Adrenal gland (tissue), 12 donors: Measurements from ENCODE around the gene EDAR. TPM values are rescaled to one million over a fixed set of nuclear protein-coding genes. Genes with fewer than 3 reads are reported as not detected.

Experiments used
- DNase-seq, 7 donors: peaks; one replicate each; pipeline ENCODE4 v3.0.0-alpha.2; 2019 to 2020
- H3K27ac ChIP-seq, 5 donors: fragments of 200-600 bp; sonication (generic) in 4 of 5; 1 replicate in 3 of 5; 2 replicates in 2 of 5; pipeline versions ENCODE4 v1.5.1 to v1.8.0; 2016 to 2020; ENCODE audit warnings: mild to moderate bottlenecking in 1 of 5
- H3K27me3 ChIP-seq: fragments of 200-600 bp; 2 replicates; pipeline ENCODE4 v1.8.0; 2021
- H3K36me3 ChIP-seq, 2 donors: fragments of 200-600 bp; replicated peaks in 1 of 2; 1 replicate in 1 of 2; 2 replicates in 1 of 2; pipeline versions ENCODE4 v1.5.1 to v1.8.0; 2018 to 2022
- H3K4me1 ChIP-seq, 2 donors: fragments of 200-600 bp; replicated peaks in 1 of 2; 1 replicate in 1 of 2; 2 replicates in 1 of 2; pipeline versions ENCODE4 v1.5.1 to v1.8.0; 2018 to 2021
- H3K4me3 ChIP-seq, 4 donors: fragments of 200-600 bp; sonication (generic) in 3 of 4; one replicate each; pipeline ENCODE4 v1.5.1; 2016 to 2018
- H3K9me3 ChIP-seq, 3 donors: fragments of 200-600 bp; sonication (generic) in 1 of 3; replicated peaks in 1 of 3; 1 replicate in 2 of 3; 2 replicates in 1 of 3; pipeline versions ENCODE4 v1.5.1 to v1.8.0; 2016 to 2021
- POLR2A ChIP-seq, 2 donors: fragments of 450-650 bp; IDR thresholded peaks; one replicate each; pipeline ENCODE4 v1.6.1; 2017; ENCODE audit warnings: antibody characterized with exemption in 2 of 2, mild to moderate bottlenecking in 2 of 2, moderate library complexity in 1 of 2
- WGBS, 4 donors: extraction: QIAGEN DNeasy Blood & Tissue Kit in 2 of 4; methylation state at CpG; one replicate each; pipeline versions ENCODE4 v1.1.5 to v1.1.7; 2013 to 2017; 5-methylcytosine and 5-hydroxymethylcytosine counted together
- intact Hi-C, 2 donors: fragments of 100-400 bp; cut with DNase I; formaldehyde crosslinking; loops; one replicate each; pipeline versions ENCODE4 v1.14.1 to v1.15.0; 2022 to 2023
- polyA plus RNA-seq, 3 donors: library from polyadenylated mRNA; stranded (reverse); fragments of 200-250 nt in 2 of 3; fragments of 350-450 nt in 1 of 3; fragmentation: Illumina TruSeq in 1 of 3; extraction: RNeasy Lipid Tissue Mini Kit (QIAGEN cat#74804) in 1 of 3; gene quantifications; one replicate each; pipeline ENCODE4 v1.2.3, GENCODE V29; 2013 to 2014
- total RNA-seq, 9 donors: library from RNA; depleted of rRNA in 4 of 9; stranded (reverse); fragments of >200 nt in 4 of 9; fragments of 120-200 nt in 1 of 9; fragmentation: NEBNext Ultra II Directional in 1 of 9; extraction: Animal tissue kit (Norgen Biotek cat#: 25700) in 1 of 9; gene quantifications; one replicate each; pipeline versions ENCODE4 v1.1.0 to v1.2.4, GENCODE V29; 2013 to 2023
- TF ChIP-seq, protein P1 (sequence below), 6 experiments: fragments of 450-650 bp in 4 of 6; fragments of 200-600 bp in 2 of 6; sonication (generic) in 1 of 6; IDR thresholded peaks; 1 replicate in 5 of 6; 2 replicates in 1 of 6; pipeline versions ENCODE4 v1.5.1 to v1.8.0; 2016 to 2021; ENCODE audit warnings: antibody characterized with exemption in 6 of 6, mild to moderate bottlenecking in 2 of 6, moderate library complexity in 1 of 6
- donor health status: healthy with polysubstance abuse.
- donor health status: Bipolar disorder and iron deficiency.
- donor health status: DM: yes; HTN: yes; CAD: no.
- donor health status: DM: no; HTN: no; CAD: no.
- donor health status: DM: no; HTN: no; CAD: no.
- donor health status: DM: yes; HTN: yes; CAD: no.

The EDAR gene
- total and polyA plus RNA-seq, 12 donors: not detected

DNA sequence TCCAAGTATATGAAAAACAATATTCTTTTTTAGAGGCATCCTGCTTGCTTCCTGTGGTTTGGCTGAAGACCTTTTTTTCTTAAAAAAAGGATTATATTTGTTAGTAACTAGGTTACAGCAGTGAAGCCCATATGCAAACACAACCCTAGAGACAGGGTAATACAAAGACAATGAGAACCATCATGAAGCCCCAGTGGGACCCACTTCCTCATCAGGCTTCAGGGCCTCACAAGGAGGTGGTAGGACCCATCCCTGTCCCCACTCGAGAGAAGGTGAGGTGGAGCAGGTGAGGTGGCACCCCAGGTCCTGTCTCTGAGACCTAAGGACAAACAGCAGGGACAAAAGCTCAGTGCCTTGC, 80.3 kb downstream of the EDAR start:
- H3K27me3 ChIP-seq: no peaks in the 10 kb centered on the region
- no peak overlapping the region for H3K27ac ChIP-seq
- no peaks in the 10 kb centered on the region for H3K9me3 ChIP-seq
- H3K4me1 ChIP-seq: no peaks in the 10 kb centered on the region
- WGBS, 4 donors: 63 to 86% (median 78%) methylated on average over 1 of the region's 1 CpG
- intact Hi-C loops: no loop called here
- no peak overlapping the region for H3K4me3 ChIP-seq
- H3K36me3 ChIP-seq: no peaks in the 10 kb centered on the region
- peak in 1 of 7 donors; percentile 4 for DNase-seq
- TF ChIP-seq, protein P1, sequence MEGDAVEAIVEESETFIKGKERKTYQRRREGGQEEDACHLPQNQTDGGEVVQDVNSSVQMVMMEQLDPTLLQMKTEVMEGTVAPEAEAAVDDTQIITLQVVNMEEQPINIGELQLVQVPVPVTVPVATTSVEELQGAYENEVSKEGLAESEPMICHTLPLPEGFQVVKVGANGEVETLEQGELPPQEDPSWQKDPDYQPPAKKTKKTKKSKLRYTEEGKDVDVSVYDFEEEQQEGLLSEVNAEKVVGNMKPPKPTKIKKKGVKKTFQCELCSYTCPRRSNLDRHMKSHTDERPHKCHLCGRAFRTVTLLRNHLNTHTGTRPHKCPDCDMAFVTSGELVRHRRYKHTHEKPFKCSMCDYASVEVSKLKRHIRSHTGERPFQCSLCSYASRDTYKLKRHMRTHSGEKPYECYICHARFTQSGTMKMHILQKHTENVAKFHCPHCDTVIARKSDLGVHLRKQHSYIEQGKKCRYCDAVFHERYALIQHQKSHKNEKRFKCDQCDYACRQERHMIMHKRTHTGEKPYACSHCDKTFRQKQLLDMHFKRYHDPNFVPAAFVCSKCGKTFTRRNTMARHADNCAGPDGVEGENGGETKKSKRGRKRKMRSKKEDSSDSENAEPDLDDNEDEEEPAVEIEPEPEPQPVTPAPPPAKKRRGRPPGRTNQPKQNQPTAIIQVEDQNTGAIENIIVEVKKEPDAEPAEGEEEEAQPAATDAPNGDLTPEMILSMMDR (IDR thresholded peaks at IDR 0.05): no peak
- no peak for TF ChIP-seq POLR2A (IDR thresholded peaks at IDR 0.05)

DNA sequence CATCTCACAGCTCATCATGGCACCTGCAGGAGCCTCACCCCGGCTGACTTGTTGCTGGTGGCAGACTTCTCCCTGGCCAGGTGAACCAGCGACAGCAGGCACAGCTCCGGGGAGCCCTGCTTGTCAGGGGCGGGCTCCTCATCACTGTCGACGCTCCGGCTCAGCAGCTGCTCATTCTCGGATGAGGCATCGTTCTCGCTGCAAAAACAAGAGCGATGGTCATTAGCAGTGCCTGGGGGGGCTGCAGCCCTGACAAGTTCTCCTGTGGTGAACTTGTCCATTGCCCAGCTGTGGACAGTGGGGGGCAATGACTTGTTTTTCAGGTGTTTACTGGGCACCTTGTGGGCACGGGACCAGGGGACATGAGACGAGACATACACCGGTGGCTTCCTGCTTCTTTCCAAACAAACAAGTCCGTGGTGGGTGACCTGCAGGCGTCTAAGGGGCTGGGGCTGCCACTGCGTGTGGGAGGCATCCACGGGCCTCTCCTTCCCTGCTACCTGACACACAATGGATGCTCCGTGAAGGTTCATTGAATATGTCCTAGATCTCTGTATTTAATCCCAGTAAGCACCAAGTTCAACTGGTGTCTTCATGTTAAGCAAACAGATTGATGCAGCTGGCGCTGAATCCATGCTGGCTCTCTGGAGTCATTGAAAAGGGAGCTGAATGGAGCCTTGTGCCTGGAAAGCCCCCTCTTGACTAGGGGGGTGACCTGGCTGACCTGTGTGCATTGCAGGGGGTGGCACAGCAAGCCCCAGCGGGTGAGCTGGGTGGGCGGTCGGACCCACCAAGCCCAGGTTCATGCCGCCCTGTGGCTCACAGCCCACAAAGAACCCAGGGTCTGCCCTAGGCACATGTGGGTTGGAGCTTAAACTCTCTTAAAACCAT, 81.0 kb downstream of the EDAR start:
- intact Hi-C loops: no loop called here
- TF ChIP-seq POLR2A (IDR thresholded peaks at IDR 0.05): no peak
- TF ChIP-seq, protein P1 (IDR thresholded peaks at IDR 0.05): no peak

DNA sequence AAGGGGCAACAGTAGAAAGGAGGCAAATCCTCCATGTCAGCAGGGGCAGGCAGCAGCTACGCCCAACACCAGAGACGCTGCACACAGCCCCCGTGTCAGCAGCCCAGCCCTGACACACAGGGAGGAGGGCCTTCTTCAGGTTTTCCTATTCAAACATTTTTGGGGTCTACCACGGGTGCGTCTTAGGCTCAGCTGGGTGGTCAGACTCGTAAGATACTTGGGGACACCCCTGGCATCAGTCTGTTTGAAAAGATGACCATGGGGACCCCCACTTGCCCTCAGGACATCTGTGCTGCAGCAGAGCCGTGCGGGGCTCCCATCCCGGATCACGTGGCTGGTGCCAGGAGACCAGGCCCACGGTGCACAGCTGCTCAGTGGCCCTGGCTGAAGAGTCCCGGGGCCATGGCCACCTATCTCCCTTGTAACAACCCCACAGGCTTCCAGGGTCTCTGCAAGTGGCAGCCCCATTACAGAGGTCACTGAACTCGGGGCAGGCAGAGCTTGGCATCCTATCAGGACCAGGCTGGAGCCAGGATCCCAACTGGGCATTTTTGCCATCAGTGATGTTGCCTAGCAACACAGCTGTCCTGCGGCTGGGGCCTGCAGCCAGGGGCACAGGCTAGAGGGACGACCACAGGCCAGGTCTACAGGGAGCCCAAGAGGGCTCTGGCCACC, 82.5 kb downstream of the EDAR start:
- Histone ChIP-seq H3K27me3 (no peaks in the 10 kb centered on the region), H3K36me3 (no peaks in the 10 kb centered on the region), H3K27ac (no peak overlapping the region), H3K4me1 (no peaks in the 10 kb centered on the region), H3K4me3 (no peak overlapping the region), H3K9me3 (no peaks in the 10 kb centered on the region)
- DNase-seq: no peak
- no peak for TF ChIP-seq POLR2A (IDR thresholded peaks at IDR 0.05)
- TF ChIP-seq, protein P1 (IDR thresholded peaks at IDR 0.05): no peak
- intact Hi-C loops: no loop called here
- 74 to 80% (median 79%) methylated on average over 8 to 15 of the region's 15 CpGs for WGBS, 4 donors

More for the DNA sequence above, 81.0 kb downstream of the EDAR start:
- WGBS, 4 donors: 78 to 84% (median 81%) methylated on average over 12 to 24 of the region's 24 CpGs
- no peaks in the 10 kb centered on the region for H3K36me3 ChIP-seq
- H3K9me3 ChIP-seq: no peaks in the 10 kb centered on the region
- no peak overlapping the region for H3K27ac ChIP-seq
- no peaks in the 10 kb centered on the region for H3K4me1 ChIP-seq
- H3K27me3 ChIP-seq: no peaks in the 10 kb centered on the region
- no peak overlapping the region for H3K4me3 ChIP-seq
- peak in 1 of 7 donors; percentile 31 for DNase-seq

DNA sequence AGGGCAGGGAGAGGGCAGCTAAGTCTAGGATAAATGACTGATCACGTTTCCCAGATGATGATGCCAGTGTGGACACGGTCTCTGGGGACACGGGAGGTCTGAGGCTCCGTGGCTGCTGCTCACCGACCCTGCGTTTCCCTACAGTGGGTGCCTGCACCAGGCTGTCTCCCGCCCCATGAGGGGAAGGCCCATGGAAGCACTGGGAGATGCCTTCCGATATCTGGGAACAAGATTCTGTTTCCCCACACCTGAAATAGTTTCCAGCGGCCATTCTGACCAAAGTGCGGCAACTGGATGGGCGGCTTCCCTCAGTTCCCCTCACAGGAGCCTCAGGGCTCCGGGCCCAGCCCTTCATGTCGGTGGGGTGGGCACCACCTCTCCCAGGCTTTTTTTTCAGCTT, 83.1 kb downstream of the EDAR start:
- Histone ChIP-seq H3K9me3 (no peaks in the 10 kb centered on the region), H3K4me3 (no peak overlapping the region), H3K27me3 (no peaks in the 10 kb centered on the region), H3K36me3 (no peaks in the 10 kb centered on the region), H3K4me1 (no peaks in the 10 kb centered on the region), H3K27ac (no peak overlapping the region)
- no peak for TF ChIP-seq POLR2A (IDR thresholded peaks at IDR 0.05)
- TF ChIP-seq, protein P1 (IDR thresholded peaks at IDR 0.05): no peak
- WGBS, 4 donors: 83 to 86% (median 85%) methylated on average over 12 to 13 of the region's 13 CpGs
- no peak for DNase-seq
- intact Hi-C loops: no loop called here
